ENCODE measurements around the gene ROBO1. TPM values are rescaled to one million over a fixed set of nuclear protein-coding genes. Genes with fewer than 3 reads are reported as not detected.
"Not testable (repeated sequence)": the region's sequence is repeated elsewhere in the genome, so short reads cannot be mapped to it uniquely, and the experiment has no call there.

ROBO1 gene
- total RNA-seq, 2 experiments from 2014 or later: 0.36 to 0.69 TPM

DNA sequence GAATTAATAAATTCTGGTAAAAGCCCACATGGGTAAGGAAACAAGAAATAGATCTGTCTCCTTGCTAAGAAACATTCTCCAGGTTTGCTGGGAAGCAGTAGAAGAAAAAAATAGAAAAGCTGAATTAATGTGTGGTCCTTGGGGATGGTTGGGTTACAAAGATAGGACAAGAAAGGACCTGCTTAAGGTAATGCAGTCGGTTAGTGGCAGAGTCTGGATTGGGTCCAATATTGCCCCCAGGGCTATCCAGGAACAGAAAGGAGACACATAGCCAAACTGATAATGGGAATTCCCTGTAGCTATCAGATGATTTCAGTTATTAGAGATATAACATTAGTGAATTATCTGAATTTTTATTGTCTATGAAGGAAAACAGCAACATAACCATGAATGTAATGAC, 584.3 kb downstream of the ROBO1 start:
- DNase-seq: no peak
- CTCF ChIA-PET: no interaction called here
- H3K27ac Mint-ChIP-seq: no peak overlapping the region

DNA sequence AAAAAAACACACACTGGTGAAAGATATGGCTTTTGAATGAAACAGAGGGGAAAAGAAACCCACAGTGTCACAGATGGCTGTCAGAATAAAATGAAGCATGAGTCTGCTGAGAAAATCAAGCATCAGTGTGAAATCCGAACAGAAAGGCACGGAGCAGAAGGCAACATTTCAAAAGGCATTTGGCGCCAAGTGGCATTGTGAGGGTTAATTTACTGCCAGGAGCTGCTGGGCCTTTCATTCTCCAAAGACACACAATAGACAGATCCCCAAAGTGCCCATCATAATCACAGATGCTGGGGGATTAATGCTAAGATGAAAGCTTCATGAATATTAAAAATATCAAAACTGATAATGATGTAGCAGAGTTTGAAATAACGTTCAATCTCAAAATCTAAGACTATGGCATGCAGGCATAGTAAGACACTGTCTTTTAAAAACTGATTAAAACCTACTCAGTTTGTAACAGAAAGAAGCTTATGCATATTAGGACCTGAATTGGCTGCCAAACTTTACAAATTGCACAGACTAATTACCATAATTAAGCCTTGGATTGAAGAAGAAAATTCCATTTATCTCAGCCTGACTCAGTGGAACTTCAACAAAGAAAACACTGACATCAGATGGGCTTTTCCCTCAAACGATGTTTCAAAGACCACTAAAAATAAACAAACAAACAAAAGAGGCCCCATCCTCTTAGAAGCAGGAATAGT, 589.2 kb downstream of the ROBO1 start:
- H3K9me3 ChIP-seq (ENCODE audit: control insufficient read depth in 1 of 2, insufficient read depth in 1 of 2, low read length in 2 of 2): peaks cover 0 to 9% of the 10 kb centered on the region in 2 experiments
- Mint-ChIP-seq H3K27ac (no peak overlapping the region), H3K4me1 (ENCODE audit: low read depth) (no peaks in the 10 kb centered on the region), H3K27me3 (no peaks in the 10 kb centered on the region), H3K9me3 (peaks cover 6% of the 10 kb centered on the region), H3K4me3 (no peak overlapping the region), H3K36me3 (ENCODE audit: low read depth) (no peaks in the 10 kb centered on the region)
- TF ChIP-seq, protein P1, sequence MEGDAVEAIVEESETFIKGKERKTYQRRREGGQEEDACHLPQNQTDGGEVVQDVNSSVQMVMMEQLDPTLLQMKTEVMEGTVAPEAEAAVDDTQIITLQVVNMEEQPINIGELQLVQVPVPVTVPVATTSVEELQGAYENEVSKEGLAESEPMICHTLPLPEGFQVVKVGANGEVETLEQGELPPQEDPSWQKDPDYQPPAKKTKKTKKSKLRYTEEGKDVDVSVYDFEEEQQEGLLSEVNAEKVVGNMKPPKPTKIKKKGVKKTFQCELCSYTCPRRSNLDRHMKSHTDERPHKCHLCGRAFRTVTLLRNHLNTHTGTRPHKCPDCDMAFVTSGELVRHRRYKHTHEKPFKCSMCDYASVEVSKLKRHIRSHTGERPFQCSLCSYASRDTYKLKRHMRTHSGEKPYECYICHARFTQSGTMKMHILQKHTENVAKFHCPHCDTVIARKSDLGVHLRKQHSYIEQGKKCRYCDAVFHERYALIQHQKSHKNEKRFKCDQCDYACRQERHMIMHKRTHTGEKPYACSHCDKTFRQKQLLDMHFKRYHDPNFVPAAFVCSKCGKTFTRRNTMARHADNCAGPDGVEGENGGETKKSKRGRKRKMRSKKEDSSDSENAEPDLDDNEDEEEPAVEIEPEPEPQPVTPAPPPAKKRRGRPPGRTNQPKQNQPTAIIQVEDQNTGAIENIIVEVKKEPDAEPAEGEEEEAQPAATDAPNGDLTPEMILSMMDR (IDR thresholded peaks at IDR 0.05): no peak
- ATAC-seq (ENCODE audit: poor library complexity) (no peak), DNase-seq (no peak)
- no peak overlapping the region for H3K27ac ChIP-seq (ENCODE audit: low read depth in 1 of 2, low read length in 2 of 2)
- H3K36me3 ChIP-seq (ENCODE audit: insufficient read depth, low read length): no peaks in the 10 kb centered on the region
- no peaks in the 10 kb centered on the region for H3K27me3 ChIP-seq (ENCODE audit: control insufficient read depth in 1 of 2, insufficient read depth in 2 of 2, low read length in 2 of 2)
- ChIA-PET POLR2A (no interaction called here), CTCF (no interaction called here)
- H3K4me1 ChIP-seq (ENCODE audit: insufficient read depth, low read length): no peaks in the 10 kb centered on the region
- H3K4me3 ChIP-seq (ENCODE audit: low read length): no peak overlapping the region
- intact Hi-C loops (cut with DNase I, micrococcal nuclease): no loop called here

More for the DNA sequence above, 584.3 kb downstream of the ROBO1 start:
- H3K4me3 ChIP-seq (ENCODE audit: low read length): no peak overlapping the region
- Mint-ChIP-seq H3K4me3 (no peak overlapping the region), H3K9me3 (peaks cover 4% of the 10 kb centered on the region), H3K27me3 (no peaks in the 10 kb centered on the region), H3K36me3 (ENCODE audit: low read depth) (no peaks in the 10 kb centered on the region), H3K4me1 (ENCODE audit: low read depth) (no peaks in the 10 kb centered on the region)
- intact Hi-C loops (cut with DNase I, micrococcal nuclease): no loop called here
- ATAC-seq (ENCODE audit: poor library complexity): no peak
- no peak overlapping the region for H3K27ac ChIP-seq (ENCODE audit: low read depth in 1 of 2, low read length in 2 of 2)
- H3K4me1 ChIP-seq (ENCODE audit: insufficient read depth, low read length): no peaks in the 10 kb centered on the region
- TF ChIP-seq, protein P1 (IDR thresholded peaks at IDR 0.05): no peak
- no peaks in the 10 kb centered on the region for H3K36me3 ChIP-seq (ENCODE audit: insufficient read depth, low read length)
- no peaks in the 10 kb centered on the region for H3K27me3 ChIP-seq (ENCODE audit: control insufficient read depth in 1 of 2, insufficient read depth in 2 of 2, low read length in 2 of 2)
- POLR2A ChIA-PET: no interaction called here
- H3K9me3 ChIP-seq (ENCODE audit: control insufficient read depth in 1 of 2, insufficient read depth in 1 of 2, low read length in 2 of 2): no peaks in the 10 kb centered on the region

DNA sequence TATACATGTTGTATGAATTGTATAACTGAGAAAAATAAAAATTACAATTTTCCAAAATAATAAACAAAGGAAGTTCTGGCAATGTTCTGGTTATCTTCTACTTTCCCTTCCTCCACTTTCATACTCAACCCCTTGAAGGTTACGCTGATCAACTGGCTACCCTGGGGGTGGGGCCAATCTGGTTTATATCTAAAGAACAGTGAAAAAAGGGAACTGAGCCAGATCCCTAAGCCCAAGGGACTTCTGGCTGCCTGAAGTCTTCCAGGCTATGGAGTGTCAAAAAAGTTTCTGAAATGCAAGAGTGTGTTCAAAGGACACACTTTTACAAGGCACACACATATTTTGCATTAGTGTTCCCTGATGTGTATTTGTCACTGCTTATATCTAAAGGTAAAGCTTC, 591.9 kb downstream of the ROBO1 start:
- Histone ChIP-seq H3K27ac (ENCODE audit: low read depth in 1 of 2, low read length in 2 of 2) (no peak overlapping the region), H3K4me1 (ENCODE audit: insufficient read depth, low read length) (no peaks in the 10 kb centered on the region), H3K36me3 (ENCODE audit: insufficient read depth, low read length) (no peaks in the 10 kb centered on the region), H3K9me3 (ENCODE audit: control insufficient read depth in 1 of 2, insufficient read depth in 1 of 2, low read length in 2 of 2) (peaks cover 0 to 17% of the 10 kb centered on the region in 2 experiments), H3K4me3 (ENCODE audit: low read length) (no peak overlapping the region), H3K27me3 (ENCODE audit: control insufficient read depth in 1 of 2, insufficient read depth in 2 of 2, low read length in 2 of 2) (no peaks in the 10 kb centered on the region)
- TF ChIP-seq, protein P1 (IDR thresholded peaks at IDR 0.05): no peak
- Mint-ChIP-seq H3K4me3 (no peak overlapping the region), H3K4me1 (ENCODE audit: low read depth) (no peaks in the 10 kb centered on the region), H3K27ac (no peak overlapping the region), H3K27me3 (no peaks in the 10 kb centered on the region), H3K9me3 (peaks cover 4% of the 10 kb centered on the region), H3K36me3 (ENCODE audit: low read depth) (no peaks in the 10 kb centered on the region)
- ATAC-seq (ENCODE audit: poor library complexity): no peak
- intact Hi-C loops (cut with DNase I, micrococcal nuclease): no loop called here
- DNase-seq: no peak
- CTCF ChIA-PET: no interaction called here
- POLR2A ChIA-PET: no interaction called here

DNA sequence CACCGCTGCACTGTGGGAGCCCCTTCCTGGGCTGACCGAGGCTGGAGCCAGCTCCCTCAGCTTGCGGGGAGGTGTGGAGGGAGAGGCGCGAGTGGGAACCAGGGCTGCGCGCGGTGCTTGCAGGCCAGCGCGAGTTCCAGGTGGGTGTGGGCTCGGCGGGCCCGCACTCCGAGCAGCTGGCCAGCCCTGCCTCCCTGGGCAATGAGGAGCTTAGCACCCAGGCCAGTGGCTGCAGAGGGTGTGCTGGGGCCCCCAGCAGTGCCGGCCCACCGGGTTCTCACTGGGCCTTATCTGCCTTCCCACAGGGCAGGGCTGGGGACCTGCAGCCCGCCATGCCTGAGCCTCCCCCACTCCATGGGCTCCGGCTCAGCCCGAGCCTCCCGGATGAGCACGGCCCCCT, 594.5 kb downstream of the ROBO1 start:
- H3K27ac Mint-ChIP-seq; H3K4me3 ChIP-seq (ENCODE audit: low read length); H3K27me3 ChIP-seq (ENCODE audit: control insufficient read depth in 1 of 2, insufficient read depth in 2 of 2, low read length in 2 of 2); H3K36me3 Mint-ChIP-seq (ENCODE audit: low read depth); H3K27me3 Mint-ChIP-seq; H3K36me3 ChIP-seq (ENCODE audit: insufficient read depth, low read length); H3K4me1 ChIP-seq (ENCODE audit: insufficient read depth, low read length); CTCF ChIA-PET; intact Hi-C loops (cut with DNase I, micrococcal nuclease); H3K4me3 Mint-ChIP-seq; H3K4me1 Mint-ChIP-seq (ENCODE audit: low read depth); POLR2A ChIA-PET; H3K27ac ChIP-seq (ENCODE audit: low read depth in 1 of 2, low read length in 2 of 2); ATAC-seq (ENCODE audit: poor library complexity); H3K9me3 Mint-ChIP-seq: not testable (repeated sequence)
- DNase-seq: peak in 1 of 14 experiments; percentile 6
- H3K9me3 ChIP-seq (ENCODE audit: control insufficient read depth in 1 of 2, insufficient read depth in 1 of 2, low read length in 2 of 2): peaks cover 0 to 17% of the 10 kb centered on the region in 2 experiments

Measured in CD4-positive, alpha-beta T cell (primary cell).